Neural cell (in vitro differentiated cells): ENCODE results near the gene FKBP3.

ENCODE experiments used
- CTCF ChIP-seq: fragments of 450-650 bp; IDR thresholded peaks from 2 replicates; pipeline ENCODE4 v1.5.1; 2014; ENCODE audit warnings: antibody characterized with exemption, mild to moderate bottlenecking, moderate library complexity; ENCODE audit not compliant: poor library complexity, severe bottlenecking
- EP300 ChIP-seq: fragments of 450-650 bp; conservative IDR thresholded peaks from 2 replicates; pipeline ENCODE4 v1.6.1; 2014; ENCODE audit warnings: antibody characterized with exemption, mild to moderate bottlenecking, moderate library complexity; ENCODE audit not compliant: poor library complexity, severe bottlenecking
- EZH2 ChIP-seq: fragments of 200-600, 300-800 bp; shearing (Covaris generic), sonication (generic); IDR thresholded peaks from 2 replicates; pipeline ENCODE4 v1.6.1; 2014; ENCODE audit warnings: antibody characterized with exemption, low read length, borderline replicate concordance, mild to moderate bottlenecking; ENCODE audit not compliant: insufficient read depth, poor library complexity, severe bottlenecking

- TF ChIP-seq EP300 (no peak), EZH2 (no peak), CTCF (no peak)
Measured at GRCh38 chr14:45135156-45135555, 875 bp upstream of the FKBP3 start.
